Uterus (tissue), 2 donors: Measurements from ENCODE around the gene WAS.
A peak's percentile ranks its signal among the peaks of the same experiment; 100 is the strongest.

Experiments used
- POLR2A ChIP-seq, 2 donors: fragments of 450-650 bp; IDR thresholded peaks; one replicate each; pipeline ENCODE4 v1.6.1; 2016; ENCODE audit warnings: antibody characterized with exemption in 2 of 2, mild to moderate bottlenecking in 1 of 2, moderate library complexity in 1 of 2
- TF ChIP-seq, protein P1 (sequence below), 4 experiments: fragments of 200-600 bp in 2 of 4; fragments of 450-650 bp in 2 of 4; sonication (generic) in 2 of 4; IDR thresholded peaks; one replicate each; pipeline ENCODE4 v1.5.1; 2016 to 2019; ENCODE audit warnings: antibody characterized with exemption in 4 of 4, mild to moderate bottlenecking in 2 of 4, moderate library complexity in 1 of 4

DNA sequence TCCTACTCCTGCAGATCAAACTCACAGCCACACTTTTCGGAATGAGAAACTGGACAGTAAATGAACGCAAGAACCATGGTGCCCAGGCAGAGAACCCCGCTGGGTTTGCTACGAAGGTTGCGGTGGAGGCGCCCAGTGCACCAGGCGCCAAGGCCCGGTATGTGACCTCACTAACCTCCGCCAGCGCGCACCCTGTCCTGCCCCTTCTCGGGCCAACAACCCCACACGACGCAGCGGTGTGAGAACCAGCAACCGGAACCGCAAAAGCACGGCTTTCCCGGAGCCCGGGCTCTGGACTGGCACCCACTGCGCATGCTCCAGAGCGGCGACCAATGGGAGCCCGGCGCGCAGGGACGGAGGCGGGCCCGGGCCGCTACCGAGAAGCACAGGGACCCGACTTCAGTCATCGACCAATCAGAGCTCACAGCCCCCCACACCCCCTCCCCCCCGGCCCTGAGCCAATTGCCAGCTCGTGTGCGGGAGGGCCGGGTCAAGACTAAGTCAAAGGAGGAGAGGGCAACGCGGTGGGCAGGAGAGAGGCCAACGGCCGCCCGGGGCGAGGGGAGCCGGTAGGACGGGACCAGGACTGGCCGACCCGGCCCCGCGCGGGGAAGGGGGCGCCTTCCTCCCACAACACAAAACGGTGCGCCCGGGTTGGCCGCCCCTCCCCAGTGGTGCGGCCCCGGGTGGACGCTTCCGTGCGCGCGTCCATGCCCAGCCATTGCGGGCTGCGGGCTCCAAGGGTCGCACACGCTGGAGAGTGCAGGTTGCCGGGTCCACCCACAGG lies 7.3 kb upstream of the WAS start:
- TF ChIP-seq, protein P1, sequence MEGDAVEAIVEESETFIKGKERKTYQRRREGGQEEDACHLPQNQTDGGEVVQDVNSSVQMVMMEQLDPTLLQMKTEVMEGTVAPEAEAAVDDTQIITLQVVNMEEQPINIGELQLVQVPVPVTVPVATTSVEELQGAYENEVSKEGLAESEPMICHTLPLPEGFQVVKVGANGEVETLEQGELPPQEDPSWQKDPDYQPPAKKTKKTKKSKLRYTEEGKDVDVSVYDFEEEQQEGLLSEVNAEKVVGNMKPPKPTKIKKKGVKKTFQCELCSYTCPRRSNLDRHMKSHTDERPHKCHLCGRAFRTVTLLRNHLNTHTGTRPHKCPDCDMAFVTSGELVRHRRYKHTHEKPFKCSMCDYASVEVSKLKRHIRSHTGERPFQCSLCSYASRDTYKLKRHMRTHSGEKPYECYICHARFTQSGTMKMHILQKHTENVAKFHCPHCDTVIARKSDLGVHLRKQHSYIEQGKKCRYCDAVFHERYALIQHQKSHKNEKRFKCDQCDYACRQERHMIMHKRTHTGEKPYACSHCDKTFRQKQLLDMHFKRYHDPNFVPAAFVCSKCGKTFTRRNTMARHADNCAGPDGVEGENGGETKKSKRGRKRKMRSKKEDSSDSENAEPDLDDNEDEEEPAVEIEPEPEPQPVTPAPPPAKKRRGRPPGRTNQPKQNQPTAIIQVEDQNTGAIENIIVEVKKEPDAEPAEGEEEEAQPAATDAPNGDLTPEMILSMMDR (IDR thresholded peaks at IDR 0.05), result no peak
- TF ChIP-seq POLR2A (IDR thresholded peaks at IDR 0.05), result peak in 1 of 2 donors; percentile 47
